Liver (tissue), 3 donors: ENCODE data around the gene RPSA.

Source experiments
- CTCF ChIP-seq: fragments of 150-350 bp; IDR thresholded peaks from 2 replicates; pipeline ENCODE4 v1.5.1; 2017; ENCODE audit warnings: improper control_type of control experiment, low read depth, low read length; ENCODE audit not compliant: missing input control
- RAD21 ChIP-seq, 2 donors: IDR thresholded peaks; 2 replicates each; pipeline ENCODE4 v1.6.1; 2016; ENCODE audit warnings: antibody characterized with exemption in 2 of 2, mild to moderate bottlenecking in 2 of 2
- TF ChIP-seq, protein P1 (sequence below): IDR thresholded peaks from 2 replicates; pipeline ENCODE4 v1.6.1; 2016; ENCODE audit warnings: antibody characterized with exemption
- TF ChIP-seq, protein P2 (sequence below): IDR thresholded peaks from 2 replicates; pipeline ENCODE4 v1.6.1; 2016; ENCODE audit warnings: antibody characterized with exemption, mild to moderate bottlenecking
- donor health status: healthy.
- donor health status: healthy.

GRCh38 chr3:39388153-39388552 lies 18.4 kb upstream of the RPSA start:
- TF ChIP-seq, protein P1, sequence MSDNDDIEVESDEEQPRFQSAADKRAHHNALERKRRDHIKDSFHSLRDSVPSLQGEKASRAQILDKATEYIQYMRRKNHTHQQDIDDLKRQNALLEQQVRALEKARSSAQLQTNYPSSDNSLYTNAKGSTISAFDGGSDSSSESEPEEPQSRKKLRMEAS, result no peak
- TF ChIP-seq RAD21 (IDR thresholded peaks at IDR 0.05) (no peak), CTCF (no peak)
- TF ChIP-seq, protein P2, sequence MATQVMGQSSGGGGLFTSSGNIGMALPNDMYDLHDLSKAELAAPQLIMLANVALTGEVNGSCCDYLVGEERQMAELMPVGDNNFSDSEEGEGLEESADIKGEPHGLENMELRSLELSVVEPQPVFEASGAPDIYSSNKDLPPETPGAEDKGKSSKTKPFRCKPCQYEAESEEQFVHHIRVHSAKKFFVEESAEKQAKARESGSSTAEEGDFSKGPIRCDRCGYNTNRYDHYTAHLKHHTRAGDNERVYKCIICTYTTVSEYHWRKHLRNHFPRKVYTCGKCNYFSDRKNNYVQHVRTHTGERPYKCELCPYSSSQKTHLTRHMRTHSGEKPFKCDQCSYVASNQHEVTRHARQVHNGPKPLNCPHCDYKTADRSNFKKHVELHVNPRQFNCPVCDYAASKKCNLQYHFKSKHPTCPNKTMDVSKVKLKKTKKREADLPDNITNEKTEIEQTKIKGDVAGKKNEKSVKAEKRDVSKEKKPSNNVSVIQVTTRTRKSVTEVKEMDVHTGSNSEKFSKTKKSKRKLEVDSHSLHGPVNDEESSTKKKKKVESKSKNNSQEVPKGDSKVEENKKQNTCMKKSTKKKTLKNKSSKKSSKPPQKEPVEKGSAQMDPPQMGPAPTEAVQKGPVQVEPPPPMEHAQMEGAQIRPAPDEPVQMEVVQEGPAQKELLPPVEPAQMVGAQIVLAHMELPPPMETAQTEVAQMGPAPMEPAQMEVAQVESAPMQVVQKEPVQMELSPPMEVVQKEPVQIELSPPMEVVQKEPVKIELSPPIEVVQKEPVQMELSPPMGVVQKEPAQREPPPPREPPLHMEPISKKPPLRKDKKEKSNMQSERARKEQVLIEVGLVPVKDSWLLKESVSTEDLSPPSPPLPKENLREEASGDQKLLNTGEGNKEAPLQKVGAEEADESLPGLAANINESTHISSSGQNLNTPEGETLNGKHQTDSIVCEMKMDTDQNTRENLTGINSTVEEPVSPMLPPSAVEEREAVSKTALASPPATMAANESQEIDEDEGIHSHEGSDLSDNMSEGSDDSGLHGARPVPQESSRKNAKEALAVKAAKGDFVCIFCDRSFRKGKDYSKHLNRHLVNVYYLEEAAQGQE, result no peak
